GM04504 (cell line): ENCODE data around the gene DNAAF5.
A peak's percentile ranks its signal among the peaks of the same experiment; 100 is the strongest.

Experiments
- DNase-seq: peaks from one replicate; pipeline ENCODE4 v3.0.0-alpha.2; 2012; ENCODE audit warnings: low read depth

Gene DNAAF5

GRCh38 chr7:726084-726853 is at the start of gene DNAAF5:
Gene DNAAF5 (plus strand): TSS chr7:726699. CDS start chr7:726721, 22 bp downstream.
- peak; percentile 51 for DNase-seq

- DNase-seq = no peak
Observed at GRCh38 chr7:676972-677385, 49.5 kb upstream of the DNAAF5 start.

GRCh38 chr7:680411-681127 is 45.9 kb upstream of the DNAAF5 start:
- DNase-seq = no peak

GRCh38 chr7:681551-682307 is 44.8 kb upstream of the DNAAF5 start:
- no peak for DNase-seq

GRCh38 chr7:682810-683209 is 43.7 kb upstream of the DNAAF5 start:
- DNase-seq = no peak

- DNase-seq = no peak
Observed at GRCh38 chr7:683526-684205, 42.8 kb upstream of the DNAAF5 start.

GRCh38 chr7:684416-684815 is 42.1 kb upstream of the DNAAF5 start:
- no peak for DNase-seq

GRCh38 chr7:685540-685939 is 41.0 kb upstream of the DNAAF5 start:
- DNase-seq = no peak

- DNase-seq = no peak
Observed at GRCh38 chr7:690478-691360, 35.8 kb upstream of the DNAAF5 start.

- no peak for DNase-seq
Observed at GRCh38 chr7:691361-692045, 35.0 kb upstream of the DNAAF5 start.

GRCh38 chr7:693280-693679 is 33.2 kb upstream of the DNAAF5 start:
- DNase-seq = no peak

- no peak for DNase-seq
Observed at GRCh38 chr7:696426-696811, 30.1 kb upstream of the DNAAF5 start.

- no peak for DNase-seq
Observed at GRCh38 chr7:696812-697551, 29.5 kb upstream of the DNAAF5 start.

GRCh38 chr7:698515-699475 is 27.7 kb upstream of the DNAAF5 start:
- no peak for DNase-seq

- DNase-seq = no peak
Observed at GRCh38 chr7:699476-700170, 26.9 kb upstream of the DNAAF5 start.

- DNase-seq = no peak
Observed at GRCh38 chr7:701086-701671, 25.3 kb upstream of the DNAAF5 start.

GRCh38 chr7:703049-703448 is 23.4 kb upstream of the DNAAF5 start:
- no peak for DNase-seq

GRCh38 chr7:706721-707120 is 19.8 kb upstream of the DNAAF5 start:
- no peak for DNase-seq
